Measurements from ENCODE around the gene EPS15.
A peak's percentile ranks its signal among the peaks of the same experiment; 100 is the strongest.
"Not testable (repeated sequence)": the region's sequence is repeated elsewhere in the genome, so short reads cannot be mapped to it uniquely, and the experiment has no call there.

The EPS15 gene

DNA sequence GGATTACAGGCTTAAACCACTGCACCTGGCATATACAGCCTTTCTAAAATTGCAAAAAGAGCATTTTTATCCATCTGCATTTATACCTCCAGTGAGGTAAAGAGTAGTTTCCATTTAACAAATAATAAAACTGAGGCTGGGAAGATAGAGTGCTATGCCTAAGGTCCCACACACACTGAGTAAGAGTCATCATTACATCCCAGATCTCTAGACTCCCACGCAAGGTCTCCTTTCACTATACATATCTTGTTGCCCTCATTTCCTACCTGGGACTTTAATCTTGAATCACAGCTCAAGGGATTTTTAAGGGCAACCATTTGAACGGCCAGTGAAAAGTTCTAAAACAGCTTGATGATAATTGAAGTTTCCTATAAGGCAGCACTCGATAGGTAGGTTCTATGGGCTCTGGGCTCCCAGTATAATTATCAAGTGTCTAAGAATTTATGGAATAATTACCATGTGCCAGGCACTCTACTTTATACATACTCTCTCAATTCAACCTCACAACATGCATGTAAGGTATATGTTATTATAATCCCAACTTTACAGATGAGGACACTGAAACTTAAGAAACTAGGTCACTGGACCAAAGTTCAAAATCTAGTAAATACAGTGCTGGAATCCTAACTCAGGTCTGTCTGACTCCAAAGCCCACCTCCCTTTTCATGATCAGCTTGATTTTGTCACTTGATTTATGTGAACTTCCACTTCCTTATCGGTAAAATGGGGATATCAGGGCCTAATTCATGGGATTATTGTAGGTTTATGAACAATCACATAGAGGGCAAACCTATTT lies 23.3 kb upstream of the EPS15 start:
- DNase-seq (ENCODE audit: low spot score) = no peak

DNA sequence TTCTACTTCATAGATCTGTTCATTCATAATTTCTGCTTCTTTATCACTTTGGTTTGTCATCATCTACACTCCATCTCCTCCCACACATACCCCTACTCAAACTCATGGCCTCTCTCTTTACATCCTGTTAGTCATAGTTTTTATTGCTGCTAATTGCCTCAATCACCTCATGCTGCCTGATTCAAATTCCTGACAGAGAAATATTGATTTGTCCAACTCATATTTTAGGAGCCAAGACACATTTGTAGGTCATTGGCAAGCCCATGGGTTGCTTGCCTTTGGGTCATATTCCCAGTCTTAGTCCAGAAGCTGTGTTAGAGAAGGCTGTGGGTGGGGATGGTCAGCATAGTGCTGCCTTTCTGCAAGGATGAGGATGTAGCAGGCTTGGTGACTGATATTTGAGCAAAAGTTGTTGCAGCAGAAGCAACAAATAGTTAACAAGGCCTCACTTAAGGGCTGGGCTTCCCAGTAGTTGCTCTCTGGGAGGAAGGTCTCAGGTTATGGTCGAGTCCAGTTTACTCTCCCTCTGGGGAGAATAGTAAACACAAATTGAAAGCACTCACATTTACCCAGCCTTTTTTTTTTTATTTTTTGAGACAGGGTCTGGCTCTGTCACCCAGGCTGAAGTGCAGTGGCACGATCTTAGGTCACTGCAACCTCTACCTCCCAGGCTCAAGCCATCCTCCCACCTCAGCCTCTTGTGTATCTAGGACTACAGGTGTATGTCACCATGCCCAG lies 22.4 kb upstream of the EPS15 start:
- no peak for DNase-seq (ENCODE audit: low spot score)

DNA sequence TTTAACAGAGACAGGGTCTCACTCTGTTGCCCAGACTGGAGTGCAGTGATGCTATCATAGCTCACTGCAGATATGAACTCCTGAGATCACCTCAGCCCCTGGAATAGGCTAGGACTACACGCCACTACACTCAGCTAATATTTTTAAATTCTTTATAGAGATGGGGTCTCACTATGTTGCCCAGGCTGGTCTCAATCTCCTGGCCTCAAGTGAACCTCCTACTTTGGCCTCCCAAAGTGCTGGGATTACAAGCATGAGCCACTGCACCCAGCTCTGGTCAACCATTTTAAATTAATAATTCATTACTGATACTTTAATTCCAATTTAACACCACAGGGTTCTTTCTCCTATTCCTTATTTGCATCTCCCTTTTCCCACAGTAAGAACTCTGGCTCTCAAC lies 18.5 kb upstream of the EPS15 start:
- no peak for DNase-seq (ENCODE audit: low spot score)

DNA sequence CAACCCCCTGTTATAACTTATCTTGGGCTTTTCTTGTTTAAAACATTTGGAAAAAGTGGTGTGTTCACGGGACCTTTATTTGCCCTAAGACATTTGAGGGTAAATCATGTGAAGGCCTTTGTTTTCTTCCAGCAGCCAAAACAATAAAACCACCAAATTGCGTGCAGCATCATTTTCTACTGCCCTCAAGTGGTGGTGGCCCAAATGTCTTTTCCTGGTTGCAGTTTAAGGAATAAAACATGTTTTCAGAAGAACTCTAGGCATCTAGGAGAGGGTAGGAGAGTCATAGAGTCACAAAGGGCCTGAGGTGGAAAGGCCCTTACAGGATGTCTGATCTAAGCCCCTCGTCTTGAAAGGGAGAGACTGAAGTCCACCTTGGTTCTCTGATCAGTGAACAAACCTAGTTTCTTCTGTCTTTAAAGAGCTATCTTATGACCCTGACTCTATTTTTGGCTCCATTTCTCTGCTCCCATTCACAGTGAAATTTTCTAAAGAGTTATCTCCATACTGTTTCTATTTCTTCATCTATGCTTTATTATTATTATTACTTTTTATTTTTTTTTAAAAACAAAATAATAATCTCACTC lies 16.0 kb upstream of the EPS15 start:
- peak; percentile 88 for DNase-seq (ENCODE audit: low spot score)

- peak; percentile 13 for DNase-seq (ENCODE audit: low spot score)
Measured at GRCh38 chr1:51534447-51534846, 15.4 kb upstream of the EPS15 start.

GRCh38 chr1:51532853-51533252 lies 13.8 kb upstream of the EPS15 start:
- DNase-seq (ENCODE audit: low spot score) = no peak

DNA sequence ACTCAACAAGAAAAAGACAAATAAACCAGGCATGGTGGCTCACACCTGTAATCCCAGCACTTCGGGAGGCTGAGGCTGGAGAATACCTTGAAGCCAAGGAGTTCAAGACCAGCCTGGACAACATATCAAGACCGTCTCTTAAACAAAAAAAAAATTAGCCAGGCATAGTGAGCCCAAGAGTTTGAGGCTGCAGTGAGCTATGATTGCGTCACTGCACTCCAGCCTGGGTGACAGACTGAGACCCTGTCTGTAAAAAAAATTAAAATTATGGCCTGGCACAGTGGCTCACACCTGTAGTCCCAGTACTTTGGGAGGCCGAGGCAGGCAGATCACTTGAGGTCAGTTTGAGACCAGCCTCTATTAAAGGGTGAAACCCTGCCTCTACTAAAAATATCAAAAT lies 11.4 kb upstream of the EPS15 start:
- DNase-seq (ENCODE audit: low spot score) = not testable (repeated sequence)

DNA sequence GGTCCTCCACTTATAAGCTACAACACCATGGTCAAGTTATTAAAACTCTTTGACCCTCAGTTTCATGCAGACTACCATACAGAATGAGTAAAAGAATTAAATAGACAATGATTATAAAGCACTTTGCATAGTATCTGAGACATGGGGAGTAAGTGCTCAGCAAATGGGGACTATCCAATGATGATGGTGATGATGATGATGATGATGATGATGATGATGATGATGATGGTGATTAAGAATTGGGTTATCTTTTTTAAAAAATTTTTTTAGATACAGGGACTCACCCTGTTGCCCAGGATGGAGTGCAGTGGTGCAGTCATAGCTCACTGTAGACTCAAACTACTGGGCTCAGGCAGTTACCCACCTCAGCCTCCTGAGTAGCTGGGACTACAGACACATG lies 8.1 kb upstream of the EPS15 start:
- DNase-seq (ENCODE audit: low spot score) = no peak

DNA sequence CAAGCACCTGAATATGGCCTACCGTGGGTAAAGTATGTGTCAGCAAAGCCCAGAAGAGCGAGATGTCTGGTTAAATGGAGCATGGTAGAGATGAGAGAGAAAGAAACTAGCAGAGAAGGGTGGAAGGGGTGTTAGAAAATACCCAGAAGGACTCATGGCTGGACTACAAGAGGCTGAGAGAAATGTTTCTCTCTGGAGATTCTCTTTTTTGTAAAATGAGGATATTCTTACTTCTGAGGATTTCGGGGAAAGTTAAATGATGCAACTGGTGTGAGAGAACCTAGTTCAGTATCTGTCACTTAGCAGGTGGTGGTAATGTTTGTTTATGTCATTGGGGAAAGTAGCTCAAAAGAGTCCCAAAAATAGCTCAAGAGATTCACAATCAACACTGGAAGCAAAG lies 7.2 kb upstream of the EPS15 start:
- DNase-seq (ENCODE audit: low spot score) = no peak

DNA sequence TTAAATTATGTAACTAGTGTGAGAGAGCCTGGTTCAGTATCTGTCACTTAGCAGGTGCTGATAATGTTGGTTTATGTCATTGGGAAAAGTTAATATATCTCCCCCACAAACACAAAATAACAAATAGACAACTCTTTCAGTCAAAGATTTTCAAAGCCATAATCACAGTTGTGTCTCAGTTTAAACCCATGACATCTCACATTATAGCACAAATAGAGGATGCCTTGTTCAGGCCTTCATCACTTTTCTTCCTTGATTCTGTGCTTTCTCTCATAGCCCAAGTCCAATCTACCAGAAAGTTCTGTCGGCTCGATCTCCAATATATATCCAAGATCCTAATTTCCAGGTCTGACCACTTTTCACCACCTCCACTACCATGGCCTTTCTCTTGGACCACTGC lies 6.2 kb upstream of the EPS15 start:
- DNase-seq (ENCODE audit: low spot score) = no peak

- DNase-seq (ENCODE audit: low spot score) = no peak
Measured at GRCh38 chr1:51524817-51525216, 5.8 kb upstream of the EPS15 start.

DNA sequence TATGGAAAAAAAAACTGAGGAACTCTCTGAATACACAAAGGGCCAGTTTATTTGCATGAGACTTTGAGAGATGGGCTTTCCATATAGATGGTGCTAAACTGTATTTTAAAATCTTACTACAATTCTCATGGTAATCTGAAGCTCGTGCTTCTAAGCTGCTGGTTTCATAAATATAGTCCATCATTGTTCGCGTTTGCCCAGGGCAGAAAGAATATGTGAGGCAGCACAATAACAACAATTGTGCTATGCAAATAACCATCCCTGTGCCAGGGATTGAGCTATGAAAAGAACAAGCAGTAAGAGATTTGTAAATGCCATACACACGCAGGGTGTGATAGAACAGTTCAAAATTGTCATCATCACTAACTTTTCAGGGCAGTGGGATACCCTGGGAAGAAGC lies 4.9 kb upstream of the EPS15 start:
- peak; percentile 82 for DNase-seq (ENCODE audit: low spot score)

DNA sequence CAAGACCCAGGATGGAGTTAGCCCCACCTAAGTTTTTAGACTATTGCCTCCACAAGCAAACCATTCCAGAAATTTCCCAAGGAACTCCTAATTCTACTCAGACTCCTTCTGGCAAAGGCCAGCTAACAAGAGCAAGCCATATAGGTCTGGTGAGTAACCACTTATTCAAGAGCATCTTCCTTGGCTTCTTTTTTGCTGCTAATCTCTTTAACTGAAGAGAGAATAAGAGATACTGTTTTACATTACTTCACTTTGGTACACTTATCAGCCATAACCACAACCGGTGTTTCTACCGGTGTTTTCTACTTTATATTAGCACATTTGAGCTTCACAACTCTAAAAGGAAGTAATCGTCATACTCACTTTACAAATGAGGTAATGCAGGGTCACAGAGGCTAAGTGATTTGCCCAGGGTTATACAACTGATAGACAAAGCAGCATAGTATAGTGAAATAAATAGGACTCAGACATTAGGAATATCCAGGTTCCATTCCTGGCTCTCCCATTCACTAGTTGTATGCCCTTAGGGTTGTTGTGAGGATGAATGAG lies 1.7 kb upstream of the EPS15 start:
- no peak for DNase-seq (ENCODE audit: low spot score)

DNA sequence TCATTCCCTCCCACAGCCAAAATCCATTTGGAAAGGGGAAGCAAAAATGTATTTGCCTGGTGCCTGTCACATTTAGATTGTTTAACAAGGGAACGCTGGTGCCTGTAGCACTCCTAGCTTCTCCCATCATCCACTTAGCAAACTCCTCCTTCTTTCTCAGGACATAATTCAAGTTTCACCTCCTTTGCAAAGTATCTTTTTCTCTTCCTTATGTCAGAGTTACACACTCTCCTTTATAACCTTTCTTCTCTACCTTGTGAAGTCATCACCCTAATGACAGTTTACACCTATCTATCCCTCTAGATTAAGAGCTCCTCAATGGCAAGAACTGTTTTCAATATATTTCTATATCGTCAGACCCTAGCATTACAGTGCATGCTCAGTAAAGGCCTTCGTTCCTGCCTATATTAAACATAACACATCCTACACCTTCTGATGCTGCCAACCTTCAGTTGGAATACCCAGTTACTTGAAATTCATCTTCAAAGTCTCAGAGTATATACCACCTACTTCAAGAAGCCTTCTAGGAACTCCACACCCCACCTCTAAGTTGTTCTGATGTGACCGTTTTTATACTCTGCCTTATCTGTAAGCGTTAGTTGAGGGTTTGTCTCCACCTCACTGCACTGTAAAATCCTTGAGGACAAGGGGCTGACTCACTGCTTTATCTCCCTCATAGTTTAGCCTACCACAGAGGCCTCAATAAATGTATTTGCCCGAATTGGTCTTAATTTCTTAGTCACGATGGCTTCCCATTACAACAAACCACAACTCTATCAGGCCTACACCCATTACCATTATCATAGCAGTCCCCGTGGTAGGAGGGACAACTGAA lies 1.0 kb upstream of the EPS15 start:
- no peak for DNase-seq (ENCODE audit: low spot score)

GRCh38 chr1:51518586-51519047 lies 449 bp downstream of the EPS15 start:
- DNase-seq (ENCODE audit: low spot score) = peak; percentile 30

DNA sequence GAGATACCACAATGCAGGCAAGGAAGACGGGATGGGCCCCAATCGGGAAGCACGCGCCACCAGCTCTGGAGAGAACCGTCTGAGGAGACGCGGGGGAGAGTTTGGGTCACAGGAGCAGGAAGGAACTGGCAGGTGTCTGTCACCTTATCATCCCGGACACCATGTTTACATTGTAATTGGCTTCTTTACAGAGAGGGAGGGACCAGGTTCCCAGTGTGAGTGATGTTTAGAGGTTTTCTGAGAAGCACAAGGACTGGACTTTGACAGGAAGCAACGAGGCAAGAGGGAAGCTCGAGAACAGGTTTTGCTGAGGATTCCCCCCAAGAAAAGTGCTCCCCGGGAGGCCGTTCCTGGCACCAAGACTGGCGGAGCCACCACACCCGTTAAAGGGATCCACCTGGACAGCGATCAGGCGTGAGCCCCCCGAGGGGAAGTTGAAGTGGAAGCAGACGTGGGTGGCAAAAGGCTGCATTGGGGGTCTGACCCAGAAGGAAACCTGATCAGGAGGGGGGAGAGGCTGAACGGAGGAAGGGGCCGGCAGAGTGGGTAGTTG lies 957 bp downstream of the EPS15 start:
- DNase-seq (ENCODE audit: low spot score) = peak; percentile 59

GRCh38 chr1:51517361-51518032 lies 1.6 kb downstream of the EPS15 start:
- peak; percentile 34 for DNase-seq (ENCODE audit: low spot score)

DNA sequence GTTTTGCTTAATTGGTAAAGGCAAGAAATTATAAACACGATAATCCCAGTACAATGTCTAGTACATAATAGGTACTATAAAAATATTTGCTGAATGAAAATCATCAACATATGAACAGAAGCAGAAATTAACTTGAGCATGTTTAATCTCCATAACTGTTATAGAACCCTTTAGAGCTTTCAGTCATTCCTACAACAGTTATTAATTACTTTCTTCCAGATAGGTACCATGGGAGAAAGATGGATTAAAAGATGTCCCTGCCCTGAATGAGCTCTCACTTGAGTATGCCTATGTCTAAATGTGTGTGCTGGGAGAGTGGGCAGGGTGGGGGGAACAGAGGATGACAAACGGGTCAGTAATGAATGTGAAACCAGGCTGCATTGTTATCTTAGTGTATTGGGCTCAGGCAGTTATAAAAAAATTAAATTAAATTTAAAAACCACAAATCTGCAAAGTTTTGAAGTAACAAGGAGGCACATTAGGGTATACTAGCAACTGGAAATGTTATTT lies 2.4 kb downstream of the EPS15 start:
- no peak for DNase-seq (ENCODE audit: low spot score)

DNA sequence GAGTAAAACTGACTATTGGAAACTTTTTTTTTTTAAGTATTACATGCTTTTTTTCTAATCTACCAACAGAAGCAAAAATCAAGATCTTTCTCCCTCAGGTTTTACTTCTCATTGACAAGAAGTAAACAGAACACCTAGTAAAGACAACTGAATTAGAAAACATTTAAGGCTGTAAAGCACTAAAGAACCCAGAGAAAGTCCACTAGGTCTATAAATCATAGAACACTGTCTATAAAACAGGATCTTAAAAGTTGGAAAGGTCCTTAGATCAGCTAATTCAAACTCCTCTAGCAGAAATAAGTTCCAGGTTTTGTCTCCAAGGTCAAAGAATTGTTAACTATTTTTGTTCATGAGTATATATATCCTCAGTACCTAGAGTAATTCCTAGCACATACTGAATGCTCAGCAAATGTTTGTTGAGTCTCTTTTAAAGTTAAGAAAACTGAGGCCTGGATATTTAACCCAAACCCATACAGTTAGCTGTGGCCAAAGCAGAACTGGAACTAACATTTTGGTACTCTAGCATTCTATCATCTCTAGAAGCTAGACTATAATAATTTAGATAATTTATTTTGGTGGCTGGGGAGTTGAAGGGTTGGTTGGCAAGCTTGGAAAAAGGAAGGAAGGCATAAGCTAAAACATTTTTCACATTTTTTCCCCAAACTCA lies 3.0 kb downstream of the EPS15 start:
- DNase-seq (ENCODE audit: low spot score) = no peak

GRCh38 chr1:51515312-51515960 lies 3.6 kb downstream of the EPS15 start:
- no peak for DNase-seq (ENCODE audit: low spot score)
